ENCODE results near the gene ATP1A2. TPM values are rescaled to one million over a fixed set of nuclear protein-coding genes. Genes with fewer than 3 reads are reported as not detected.

The ATP1A2 gene
- polyA plus RNA-seq, 5 donors = 6.4 to 15.2 (median 13.6) TPM

- DNase-seq = no peak
Measured at GRCh38 chr1:160169553-160170399, 54.2 kb downstream of the ATP1A2 start.

- DNase-seq = no peak
Measured at GRCh38 chr1:160171354-160171753, 55.8 kb downstream of the ATP1A2 start.

DNA sequence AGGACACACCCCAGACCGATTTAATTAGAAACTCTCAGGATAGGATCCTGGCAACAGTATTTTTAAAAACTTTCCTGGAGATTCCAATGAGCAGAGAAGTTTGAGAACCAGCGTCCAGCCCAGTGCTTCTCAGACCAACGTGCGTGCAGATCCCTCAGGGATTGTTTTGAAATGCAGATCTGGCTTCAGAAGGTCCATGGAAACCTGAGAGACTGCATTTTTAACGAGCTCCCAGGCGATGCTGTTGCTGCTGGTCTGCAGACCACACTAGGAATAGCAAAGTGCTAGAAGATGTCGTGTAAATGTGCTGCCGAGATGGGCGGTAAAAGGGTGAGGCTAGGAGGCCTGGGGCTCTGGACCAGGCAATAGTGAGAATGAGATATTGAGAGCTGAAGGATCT is 56.4 kb downstream of the ATP1A2 start:
- no peak for DNase-seq

- no peak for DNase-seq
Measured at GRCh38 chr1:160177231-160177630, 61.7 kb downstream of the ATP1A2 start.

DNA sequence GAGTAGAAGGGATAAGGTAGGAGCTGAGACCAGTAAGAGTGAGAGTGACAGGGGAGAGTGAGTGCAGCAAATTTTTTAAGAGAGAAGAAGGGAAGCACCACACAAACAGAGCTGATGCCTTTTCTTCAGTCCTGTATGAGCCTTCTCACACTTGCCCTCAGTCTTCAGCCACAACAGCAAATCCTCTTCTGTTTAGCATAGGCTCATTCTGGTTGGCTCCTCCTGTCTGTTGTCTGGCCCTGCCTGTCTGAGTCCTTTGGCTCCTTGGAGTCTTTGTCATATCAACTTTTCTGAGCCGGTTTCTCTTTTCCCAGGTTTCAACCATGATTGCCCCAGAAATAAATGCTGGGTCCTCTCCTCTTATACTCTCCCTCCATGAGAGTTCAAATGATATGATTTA is 62.1 kb downstream of the ATP1A2 start:
- DNase-seq = no peak

GRCh38 chr1:160178731-160179130 is 63.2 kb downstream of the ATP1A2 start:
- DNase-seq = no peak

- no peak for DNase-seq
Measured at GRCh38 chr1:160179336-160179735, 63.8 kb downstream of the ATP1A2 start.

DNA sequence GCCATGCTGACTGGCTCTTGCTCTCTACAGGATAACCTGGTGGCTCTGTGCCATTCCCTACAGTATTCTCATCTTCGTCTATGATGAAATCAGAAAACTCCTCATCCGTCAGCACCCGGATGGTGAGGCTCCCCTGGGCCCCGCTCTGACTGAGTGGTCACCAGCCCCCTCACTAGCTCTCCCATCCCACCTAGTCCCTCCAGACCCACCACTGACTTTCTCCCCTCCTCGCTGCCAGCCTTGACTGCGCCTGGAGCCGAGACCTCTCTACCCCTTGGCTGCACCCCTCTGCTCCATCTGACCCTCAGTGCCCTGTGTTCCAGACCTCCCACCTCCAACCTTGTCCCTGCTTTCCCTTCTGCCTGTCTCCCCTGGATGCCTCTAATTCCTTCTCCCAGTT is 70.7 kb downstream of the ATP1A2 start:
- DNase-seq = no peak

- no peak for DNase-seq
Measured at GRCh38 chr1:160186729-160187128, 71.2 kb downstream of the ATP1A2 start.

DNA sequence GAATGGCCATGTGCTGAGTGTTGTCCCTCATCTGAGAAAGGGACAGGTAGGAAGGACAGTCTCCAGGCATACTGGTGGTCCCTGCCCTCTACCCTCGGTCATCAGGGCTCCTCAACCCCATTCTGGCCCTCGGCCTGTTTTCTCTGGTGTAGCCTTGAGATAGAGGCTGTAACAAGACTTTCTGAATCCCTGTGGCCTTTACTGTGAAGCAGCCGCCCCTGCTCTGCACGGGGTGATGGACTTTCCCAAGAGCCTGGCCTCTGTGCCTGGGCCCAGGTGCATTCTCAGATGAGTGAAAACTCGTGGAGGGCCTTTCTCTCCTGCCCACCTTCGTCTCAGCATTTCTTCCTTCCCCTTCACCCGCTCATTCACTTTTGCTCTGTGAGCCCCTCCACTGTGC is 71.8 kb downstream of the ATP1A2 start:
- no peak for DNase-seq

DNA sequence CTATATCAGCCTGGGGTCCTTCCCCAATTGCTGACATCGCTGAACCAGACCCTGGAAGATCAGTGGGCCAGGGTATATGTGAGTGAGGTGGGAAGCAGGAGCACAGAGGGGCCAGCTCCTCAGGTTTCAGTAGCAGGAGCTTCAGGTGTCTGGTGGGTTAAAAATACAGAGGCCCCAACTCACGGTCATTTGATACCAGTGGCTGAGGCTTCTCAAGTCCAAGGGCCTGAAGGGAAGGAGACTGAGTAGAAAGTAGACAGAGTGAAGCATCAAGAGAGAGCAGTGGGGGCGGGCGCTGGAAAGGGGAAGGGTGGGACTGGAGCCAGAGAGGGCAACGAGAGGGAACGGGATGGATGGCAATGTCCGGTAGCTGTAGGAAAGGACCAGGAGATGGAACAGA is 72.8 kb downstream of the ATP1A2 start:
- no peak for DNase-seq

DNA sequence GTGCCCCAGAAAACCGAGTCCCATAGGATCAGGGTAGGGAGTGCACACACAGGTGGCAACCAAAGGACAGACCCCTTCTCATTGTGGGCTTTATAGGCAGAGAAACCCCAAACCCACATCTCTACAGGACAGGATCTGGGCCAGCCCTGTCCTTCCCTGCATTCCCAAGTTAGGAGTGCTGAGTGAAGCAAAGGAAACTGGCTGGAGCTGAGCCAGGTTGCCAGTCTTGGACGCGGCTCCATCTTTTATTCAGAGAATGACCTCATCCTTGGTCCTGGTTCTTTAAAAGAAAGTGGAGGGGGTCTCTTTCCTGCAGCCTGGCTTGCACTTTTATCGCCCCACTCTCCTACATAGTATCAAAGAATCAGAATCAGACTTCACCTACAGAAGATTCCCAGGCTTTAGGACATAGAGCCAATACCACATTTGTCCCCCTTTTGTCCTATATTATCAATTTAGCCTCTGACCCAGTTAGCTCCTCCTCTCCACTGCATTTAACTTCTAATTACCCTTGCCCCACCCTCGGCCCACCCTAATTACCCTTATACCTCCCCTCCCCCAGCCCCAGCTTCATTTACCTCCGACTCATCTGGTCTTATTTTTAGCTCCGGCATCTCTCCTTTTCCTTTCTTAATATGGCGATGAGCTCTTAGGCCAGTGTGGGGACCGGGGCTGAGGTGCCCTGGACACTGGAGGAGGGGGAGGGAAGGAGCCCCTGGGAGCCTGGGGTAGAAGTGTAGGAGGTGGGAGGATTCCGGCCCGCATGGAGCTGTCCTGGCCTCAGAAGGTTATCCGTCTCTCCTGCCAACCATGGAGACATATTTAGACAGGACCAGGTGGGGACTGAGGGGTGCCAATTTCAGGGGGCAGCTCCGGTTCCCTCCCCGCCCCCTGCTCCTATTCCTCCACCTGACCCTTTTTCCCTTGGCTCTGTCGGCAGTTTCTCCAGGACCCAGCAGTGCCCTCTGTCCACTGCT is 74.4 kb downstream of the ATP1A2 start, which contains the start of gene CASQ1:
TSS of gene CASQ1 (plus strand) at position 927 of the 977 bp plus-strand sequence. CDS start 177 bp downstream, outside the sequence.
- peak in 1 of 2 donors; percentile 43 for DNase-seq

DNA sequence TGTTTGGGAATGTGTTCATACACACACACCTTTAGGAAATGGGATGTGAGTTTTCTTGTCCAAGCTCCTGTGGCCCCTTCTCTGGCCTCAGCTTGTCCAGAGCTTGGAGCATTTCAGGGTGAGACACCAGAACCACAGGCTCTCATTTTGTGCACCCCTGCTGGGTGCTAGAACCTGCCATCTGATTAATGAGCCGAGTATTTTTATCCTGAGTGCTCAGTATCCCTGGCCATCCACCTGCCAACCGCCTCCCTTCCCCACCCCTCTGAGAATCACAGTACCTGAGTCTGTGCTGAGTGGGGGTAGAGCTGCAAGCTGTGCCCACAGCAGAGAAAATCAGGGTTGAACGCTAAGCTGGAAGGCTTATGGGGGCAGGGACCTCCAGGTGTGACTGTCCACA is 76.2 kb downstream of the ATP1A2 start:
- DNase-seq = no peak

GRCh38 chr1:160192234-160192633 is 76.7 kb downstream of the ATP1A2 start:
- DNase-seq = no peak

Other genes starting within 250 kb of the ATP1A2 start
- 10 to 100 TPM in 1 of 5 donors, 1 to 10 TPM in 4; 1.8 to 12.7 (median 8.2) TPM for gene CFAP45, start 215.6 kb upstream of the ATP1A2 start, polyA plus RNA-seq (ENCODE audit: insufficient read depth in 1 of 5, insufficient read length in 5 of 5, low replicate concordance in 1 of 5)
- gene TAGLN2, start 190.3 kb upstream of the ATP1A2 start, polyA plus RNA-seq (ENCODE audit: insufficient read depth in 1 of 5, insufficient read length in 5 of 5, low replicate concordance in 1 of 5) = 100 to 1,000 TPM; 255 to 529 (median 315) TPM
- gene IGSF9, start 170.1 kb upstream of the ATP1A2 start, polyA plus RNA-seq (ENCODE audit: insufficient read depth in 1 of 5, insufficient read length in 5 of 5, low replicate concordance in 1 of 5) = 10 to 100 TPM; 10.2 to 17.7 (median 15.7) TPM
- gene SLAMF9, start 161.5 kb upstream of the ATP1A2 start, polyA plus RNA-seq (ENCODE audit: insufficient read depth in 1 of 5, insufficient read length in 5 of 5, low replicate concordance in 1 of 5) = not detected
- gene PIGM, start 83.8 kb upstream of the ATP1A2 start, polyA plus RNA-seq (ENCODE audit: insufficient read depth in 1 of 5, insufficient read length in 5 of 5, low replicate concordance in 1 of 5) = 10 to 100 TPM in 4 of 5 donors, 1 to 10 TPM in 1; 9.7 to 14.7 (median 13.0) TPM
- under 1 TPM; 0.13 to 0.61 (median 0.37) TPM for gene KCNJ10, start 45.6 kb upstream of the ATP1A2 start, polyA plus RNA-seq (ENCODE audit: insufficient read depth in 1 of 5, insufficient read length in 5 of 5, low replicate concordance in 1 of 5)
- under 1 TPM; 0.04 to 0.10 (median 0.06) TPM for gene KCNJ9, start 34.2 kb upstream of the ATP1A2 start, polyA plus RNA-seq (ENCODE audit: insufficient read depth in 1 of 5, insufficient read length in 5 of 5, low replicate concordance in 1 of 5)
- 10 to 100 TPM; 24.2 to 36.2 (median 30.5) TPM for gene IGSF8, start 17.1 kb upstream of the ATP1A2 start, polyA plus RNA-seq (ENCODE audit: insufficient read depth in 1 of 5, insufficient read length in 5 of 5, low replicate concordance in 1 of 5)
- gene ATP1A4, start 35.8 kb downstream of the ATP1A2 start, polyA plus RNA-seq (ENCODE audit: insufficient read depth in 1 of 5, insufficient read length in 5 of 5, low replicate concordance in 1 of 5) = under 1 TPM in 4 of 5 donors, not detected in 1; 0.15 to 0.24 (median 0.22) TPM
- gene CASQ1, start 74.8 kb downstream of the ATP1A2 start, polyA plus RNA-seq (ENCODE audit: insufficient read depth in 1 of 5, insufficient read length in 5 of 5, low replicate concordance in 1 of 5) = 10 to 100 TPM in 1 of 5 donors, 1 to 10 TPM in 1, under 1 TPM in 3; 0.31 to 33.0 (median 0.59) TPM
- 100 to 1,000 TPM; 137 to 160 (median 145) TPM for gene PEA15, start 89.6 kb downstream of the ATP1A2 start, polyA plus RNA-seq (ENCODE audit: insufficient read depth in 1 of 5, insufficient read length in 5 of 5, low replicate concordance in 1 of 5)
- 100 to 1,000 TPM; 159 to 252 (median 210) TPM for gene DCAF8, start 146.8 kb downstream of the ATP1A2 start, polyA plus RNA-seq (ENCODE audit: insufficient read depth in 1 of 5, insufficient read length in 5 of 5, low replicate concordance in 1 of 5)
- gene PEX19, start 169.4 kb downstream of the ATP1A2 start, polyA plus RNA-seq (ENCODE audit: insufficient read depth in 1 of 5, insufficient read length in 5 of 5, low replicate concordance in 1 of 5) = 10 to 100 TPM; 64.8 to 81.5 (median 70.9) TPM
- gene COPA, start 227.5 kb downstream of the ATP1A2 start, polyA plus RNA-seq (ENCODE audit: insufficient read depth in 1 of 5, insufficient read length in 5 of 5, low replicate concordance in 1 of 5) = 100 to 1,000 TPM; 152 to 164 (median 160) TPM
- gene NCSTN, start 227.6 kb downstream of the ATP1A2 start, polyA plus RNA-seq (ENCODE audit: insufficient read depth in 1 of 5, insufficient read length in 5 of 5, low replicate concordance in 1 of 5) = 100 to 1,000 TPM in 4 of 5 donors, 10 to 100 TPM in 1; 97.9 to 125 (median 120) TPM